GM12878 (cell line): ENCODE data around the gene ZNF710. TPM values are rescaled to one million over a fixed set of nuclear protein-coding genes. Genes with fewer than 3 reads are reported as not detected.

Experiments used
- ATAC-seq: fragments of 200-7000 bp; cut with Tn5 transposase; 3 replicates; pipeline ENCODE4 v1.9.1; 2020; ENCODE audit warnings: mild to moderate bottlenecking, moderate library complexity
- BruUV-seq: library from RNA; stranded (reverse); fragments of 400-500 nt; replicated peaks from 2 replicates; lab custom pipeline; 2021; lab: Mats Ljungman, UMichigan
- CTCF ChIA-PET: fragments of 300-600 bp; sonication (Branson Sonifier 250); formaldehyde crosslinking; extraction: SDS; loops from one replicate; lab custom pipeline; 2021; ENCODE audit warnings: inconsistent platforms; lab: Yijun Ruan, JAX
- POLR2A ChIA-PET: fragments of 350-600 bp; formaldehyde crosslinking; extraction: SDS; loops from one replicate; lab custom pipeline; 2021; ENCODE audit warnings: inconsistent platforms; lab: Charles Lee
- RAD21 ChIA-PET: fragments of 300-600 bp; sonication (Branson Sonifier 250); formaldehyde crosslinking; loops from one replicate; lab custom pipeline; 2023; ENCODE audit warnings: antibody characterized with exemption; ENCODE audit not compliant: unreplicated experiment; lab: Charles Lee
- SMC1A ChIA-PET: fragments of 300-600 bp; sonication (Branson Sonifier 250); formaldehyde crosslinking; loops from one replicate; lab custom pipeline; 2023; ENCODE audit not compliant: unreplicated experiment, uncharacterized antibody; lab: Charles Lee
- DNase-seq: peaks from one replicate; pipeline ENCODE4 v3.0.0-alpha.2; 2011; ENCODE audit warnings: low read depth, low spot score
- FAIRE-seq: peaks from 3 replicates; lab custom pipeline; 2011; peaks lifted over from hg19 to GRCh38; lab: Jason Lieb, UNC
- H2AFZ ChIP-seq: 2 replicates; pipeline ENCODE4 v1.6.0; 2011; ENCODE audit warnings: low read depth, low read length, control low read depth; ENCODE audit not compliant: control insufficient read depth
- H3K27ac ChIP-seq: 2 replicates; pipeline ENCODE4 v1.5.1; 2011; ENCODE audit warnings: control low read depth; ENCODE audit not compliant: control insufficient read depth, insufficient read depth
- H3K27me3 ChIP-seq, 2 experiments: replicated peaks in 1 of 2; 2 replicates each; pipeline versions ENCODE4 v1.6.0 to v1.6.1; 2011; ENCODE audit warnings: low read length in 1 of 2; ENCODE audit not compliant: control insufficient read depth in 2 of 2, insufficient read depth in 2 of 2
- H3K36me3 ChIP-seq, 2 experiments: 2 replicates each; pipeline ENCODE4 v1.5.1; 2011; ENCODE audit warnings: low read length in 1 of 2; ENCODE audit not compliant: control insufficient read depth in 2 of 2, insufficient read depth in 2 of 2
- H3K4me1 ChIP-seq: 2 replicates; pipeline ENCODE4 v1.6.1; 2011; ENCODE audit warnings: mild to moderate bottlenecking, low read length, moderate library complexity, mixed read lengths; ENCODE audit not compliant: control insufficient read depth, insufficient read depth
- H3K4me2 ChIP-seq: 2 replicates; pipeline ENCODE4 v1.6.0; 2011; ENCODE audit warnings: control low read depth; ENCODE audit not compliant: control insufficient read depth, insufficient read depth
- H3K4me3 ChIP-seq: fragments of 200-600 bp; sonication (generic); 2 replicates; pipeline ENCODE4 v1.5.1; 2016
- H3K79me2 ChIP-seq: 2 replicates; pipeline ENCODE4 v1.6.0; 2011; ENCODE audit warnings: low read length; ENCODE audit not compliant: control insufficient read depth, insufficient read depth
- H3K9ac ChIP-seq: 2 replicates; pipeline ENCODE4 v1.8.0; 2011; ENCODE audit warnings: low read length, control low read depth, mixed read lengths; ENCODE audit not compliant: control insufficient read depth, insufficient read depth
- H3K9me3 ChIP-seq: replicated peaks from 3 replicates; pipeline ENCODE4 v1.5.1; 2011; ENCODE audit warnings: mild to moderate bottlenecking, low read length; ENCODE audit not compliant: control insufficient read depth, insufficient read depth
- H4K20me1 ChIP-seq: 2 replicates; pipeline ENCODE4 v1.6.0; 2011; ENCODE audit not compliant: control insufficient read depth, insufficient read depth
- BMI1 ChIP-seq: fragments of 450-650 bp; IDR thresholded peaks from 2 replicates; pipeline ENCODE4 v1.6.1; 2016; ENCODE audit warnings: mild to moderate bottlenecking, moderate library complexity, borderline replicate concordance
- EGR1 ChIP-seq, 2 experiments: IDR thresholded peaks; 1 replicate in 1 of 2; 2 replicates in 1 of 2; pipeline ENCODE4 v1.6.1; 2011 to 2012; ENCODE audit warnings: low read depth in 2 of 2, low read length in 2 of 2, borderline replicate concordance in 1 of 2, mild to moderate bottlenecking in 1 of 2, moderate library complexity in 1 of 2
- FOXK2 ChIP-seq: fragments of 450-650 bp; IDR thresholded peaks from 2 replicates; pipeline ENCODE4 v1.6.1; 2017; ENCODE audit warnings: mild to moderate bottlenecking, moderate library complexity
- FOXM1 ChIP-seq: IDR thresholded peaks from 2 replicates; pipeline ENCODE4 v1.6.1; 2012; ENCODE audit warnings: low read depth, mild to moderate bottlenecking, inconsistent platforms, low read length, moderate library complexity
- IKZF1 ChIP-seq: fragments of 450-650 bp; conservative IDR thresholded peaks from 2 replicates; pipeline ENCODE4 v1.6.1; 2017; ENCODE audit warnings: antibody characterized with exemption, mild to moderate bottlenecking
- IKZF2 ChIP-seq, 2 experiments: fragments of 450-650 bp; IDR thresholded peaks; 2 replicates each; pipeline ENCODE4 v1.6.1; 2017; ENCODE audit warnings: mild to moderate bottlenecking in 2 of 2, moderate library complexity in 2 of 2
- KAT2A ChIP-seq: conservative IDR thresholded peaks from 2 replicates; pipeline ENCODE4 v1.6.1; 2011; ENCODE audit warnings: low read depth, low read length; ENCODE audit not compliant: control insufficient read depth
- MTA2 ChIP-seq: fragments of 450-650 bp; IDR thresholded peaks from 2 replicates; pipeline ENCODE4 v1.6.1; 2016; ENCODE audit warnings: low read depth, mild to moderate bottlenecking, moderate library complexity
- NBN ChIP-seq: fragments of 450-650 bp; IDR thresholded peaks from 2 replicates; pipeline ENCODE4 v1.6.1; 2016
- RB1 ChIP-seq: fragments of 450-650 bp; formaldehyde crosslinking; IDR thresholded peaks from 2 replicates; pipeline ENCODE4 v1.6.1; 2017; ENCODE audit warnings: mild to moderate bottlenecking, borderline replicate concordance
- SMC3 ChIP-seq: IDR thresholded peaks from 2 replicates; pipeline ENCODE4 v1.6.1; 2011; ENCODE audit warnings: low read length, improper control_type of control experiment, borderline replicate concordance
- ZNF274 ChIP-seq: IDR thresholded peaks from one replicate; pipeline ENCODE4 v1.8.0; 2011; ENCODE audit not compliant: insufficient read length, insufficient read depth
- WGBS: methylation state at CpG from one replicate; pipeline ENCODE4 v1.1.6; 2016; ENCODE audit warnings: low lambda C conversion rate; ENCODE audit not compliant: insufficient replicate concordance, insufficient coverage; ENCODE audit errors: missing lambda C conversion rate; 5-methylcytosine and 5-hydroxymethylcytosine counted together
- in situ Hi-C: fragments of 300-500 bp; cut with MboI; formaldehyde crosslinking; loops from 9 replicates; pipeline ENCODE4 v1.14.3; 2018; ENCODE audit warnings: mixed read lengths
- intact Hi-C: fragments of 100-400 bp; cut with micrococcal nuclease; formaldehyde crosslinking; loops from one replicate; pipeline ENCODE4 v1.14.2; 2022; ENCODE audit not compliant: unreplicated experiment
- polyA plus RNA-seq, 11 experiments: library from polyadenylated mRNA; depleted of rRNA in 4 of 11; unstranded in 6 of 11; stranded (reverse) in 5 of 11; fragments of >200 nt; fragmentation: Nextera tagmentation in 4 of 11; fragmentation: Illumina TruSeq in 1 of 11; extraction: Ambion mirVana in 4 of 11; extraction: Trizol in 1 of 11; gene quantifications; 1 replicate in 1 of 11; 2 replicates in 10 of 11; pipeline versions ENCODE4 v1.2.1 to v1.2.3, GENCODE V29; 2011 to 2016; ENCODE audit warnings: inconsistent platforms in 2 of 11, missing spikeins in 2 of 11, low read depth in 1 of 11
- total RNA-seq, 4 experiments: library from RNA; depleted of rRNA in 3 of 4; stranded (reverse); fragments of >200 nt in 3 of 4; fragmentation: Illumina TruSeq in 1 of 4; extraction: Trizol in 1 of 4; gene quantifications; 2 replicates each; pipeline versions ENCODE4 v1.2.1 to v1.2.3, GENCODE V29; 2013 to 2021
- TF ChIP-seq, protein P1 (sequence below): IDR thresholded peaks from 2 replicates; pipeline ENCODE4 v1.6.1; 2012; ENCODE audit warnings: mild to moderate bottlenecking, low read depth, low read length

Gene ZNF710
- total and polyA plus RNA-seq, 10 of the 15 experiments (the other 5 are each of a cell fraction or from before 2014, with no cell fraction given): 1.4 to 43.5 (median 9.8) TPM

DNA sequence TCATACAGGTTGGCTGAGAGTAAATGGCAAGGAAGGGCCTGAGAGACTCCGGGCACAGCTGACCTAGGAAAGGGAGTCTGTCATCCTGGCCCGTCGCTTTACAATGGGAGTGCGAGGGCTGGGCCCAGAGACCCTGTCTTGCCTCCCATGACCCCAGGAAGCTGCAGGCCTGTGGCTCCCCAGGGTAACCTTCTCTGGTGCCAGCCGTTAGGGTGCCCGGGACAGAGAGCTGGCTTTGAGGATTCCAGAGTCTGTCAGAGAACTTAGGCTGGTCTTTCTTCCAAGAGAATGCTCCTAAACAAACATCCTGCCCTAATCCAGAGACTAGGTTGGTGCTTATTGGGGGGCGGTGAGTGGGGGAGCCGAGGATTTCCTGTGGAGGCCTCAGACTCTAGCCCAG lies 18.5 kb downstream of the ZNF710 start:
- POLR2A ChIA-PET: no interaction called here
- Histone ChIP-seq H3K36me3 (no peaks in the 10 kb centered on the region; a peak in 2 of 4 replicates), H3K79me2 (peaks cover 56% of the 10 kb centered on the region), H3K27me3 (no peaks in the 10 kb centered on the region), H3K4me1 (peaks cover 22% of the 10 kb centered on the region), H4K20me1 (no peaks in the 10 kb centered on the region), H3K27ac (0 out of 2 replicates have a peak overlapping the region, but pooled peaks have one; percentile 37), H3K9ac (peak overlapping the region; percentile 17; the same call in 1 of the 2 replicates), H3K9me3 (no peaks in the 10 kb centered on the region), H3K4me2 (peak overlapping the region; percentile 50; the same call in 1 of the 2 replicates), H3K4me3 (0 out of 2 replicates have a peak overlapping the region, but pooled peaks have one; percentile 29), H2AFZ (no peak overlapping the region)
- RAD21 ChIA-PET: no interaction called here
- CTCF ChIA-PET: interaction anchor here (0.5 to 1.6 kb wide), 3 partner anchors 45 to 140 kb away, joined by 3 to 4 read pairs (median 3); no protein-coding TSS in a partner anchor
- no TSS peak for BruUV-seq
- FAIRE-seq (no peak), DNase-seq (no peak), ATAC-seq (no peak)
- intact Hi-C loops: no loop called here
- TF ChIP-seq FOXM1: no peak
- TF ChIP-seq RB1: no peak
- in situ Hi-C loops: no loop called here
- WGBS: 90% methylated on average over 8 of the region's 8 CpGs
- SMC1A ChIA-PET: interaction anchor here (0.7 to 20.0 kb wide), 2 partner anchors 11 to 81 kb away, joined by 3 to 224 read pairs; no protein-coding TSS in a partner anchor

DNA sequence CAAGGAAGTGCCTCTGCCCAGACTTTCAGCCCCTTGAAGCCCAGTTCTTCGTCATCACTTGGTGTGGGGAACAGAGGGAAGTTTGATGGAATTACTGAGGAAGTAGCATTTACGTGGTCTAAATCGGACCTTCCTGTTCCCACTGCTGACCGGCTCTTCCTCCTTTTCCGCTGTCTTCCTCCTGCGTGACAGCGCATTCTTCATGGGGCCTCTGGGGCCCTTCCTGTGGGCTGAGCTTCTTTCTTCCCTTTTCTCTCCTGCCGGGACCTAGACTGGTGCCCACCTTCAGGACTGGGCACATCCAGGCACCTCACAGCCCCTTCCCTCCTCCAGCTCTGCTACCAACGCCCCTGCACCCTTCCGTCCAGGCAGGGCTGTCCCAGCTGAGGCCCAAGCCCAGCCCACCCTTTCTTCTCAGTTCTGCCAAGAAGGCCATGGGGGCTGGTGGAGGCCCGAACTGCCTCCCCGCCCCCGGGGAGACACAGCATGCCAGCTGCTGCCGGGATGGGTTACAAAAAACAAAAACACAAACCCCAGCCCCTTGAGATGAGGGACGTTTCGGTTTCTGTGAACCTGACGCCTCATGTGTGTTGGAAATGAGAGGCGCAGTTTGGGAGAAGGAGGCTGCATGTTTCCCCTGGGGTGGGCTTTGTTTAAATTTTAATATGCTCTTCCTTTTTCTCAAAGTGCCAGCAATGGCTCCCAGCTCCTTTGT lies 19.1 kb downstream of the ZNF710 start:
- no peaks in the 10 kb centered on the region; a peak in 2 of 4 replicates for H3K36me3 ChIP-seq
- peaks cover 55% of the 10 kb centered on the region for H3K79me2 ChIP-seq
- DNase-seq: no peak
- RAD21 ChIA-PET: no interaction called here
- no peak; the same call in 2 of the 3 replicates for ATAC-seq
- H4K20me1 ChIP-seq: no peaks in the 10 kb centered on the region
- CTCF ChIA-PET: interaction anchor here (1.2 to 1.6 kb wide), 3 partner anchors 46 to 122 kb away, joined by 3 to 4 read pairs (median 3); no protein-coding TSS in a partner anchor
- intact Hi-C loops: no loop called here
- FAIRE-seq: no peak
- no peaks in the 10 kb centered on the region for H3K27me3 ChIP-seq
- SMC1A ChIA-PET: interaction anchor here (1.5 to 20.0 kb wide), 2 partner anchors 10 to 42 kb away, joined by 4 to 224 read pairs; no protein-coding TSS in a partner anchor
- peak overlapping the region; percentile 17; the same call in 1 of the 2 replicates for H3K9ac ChIP-seq
- no peak overlapping the region for H2AFZ ChIP-seq
- BruUV-seq: no TSS peak
- peaks cover 22% of the 10 kb centered on the region for H3K4me1 ChIP-seq
- H3K27ac ChIP-seq: peak overlapping the region; percentile 37; the same call in 1 of the 2 replicates
- no peaks in the 10 kb centered on the region for H3K9me3 ChIP-seq
- POLR2A ChIA-PET: interaction anchor here (0.5 kb wide), 1 partner anchor 906 kb away, joined by 7 read pairs; no protein-coding TSS in a partner anchor
- H3K4me3 ChIP-seq: 0 out of 2 replicates have a peak overlapping the region, but pooled peaks have one; percentile 29
- peak overlapping the region; percentile 50 for H3K4me2 ChIP-seq
- in situ Hi-C loops: no loop called here
- WGBS: 58% methylated on average over 18 of the region's 18 CpGs
- no peak for TF ChIP-seq SMC3
- TF ChIP-seq IKZF2 (IDR thresholded peaks at IDR 0.05): no peak
- no peak for TF ChIP-seq IKZF1
- no peak for TF ChIP-seq MTA2
- TF ChIP-seq EGR1 (IDR thresholded peaks at IDR 0.05; ENCODE audit: borderline replicate concordance in 1 of 2, low read depth in 2 of 2, low read length in 2 of 2): no peak
- no peak for TF ChIP-seq NBN
- TF ChIP-seq, protein P1, sequence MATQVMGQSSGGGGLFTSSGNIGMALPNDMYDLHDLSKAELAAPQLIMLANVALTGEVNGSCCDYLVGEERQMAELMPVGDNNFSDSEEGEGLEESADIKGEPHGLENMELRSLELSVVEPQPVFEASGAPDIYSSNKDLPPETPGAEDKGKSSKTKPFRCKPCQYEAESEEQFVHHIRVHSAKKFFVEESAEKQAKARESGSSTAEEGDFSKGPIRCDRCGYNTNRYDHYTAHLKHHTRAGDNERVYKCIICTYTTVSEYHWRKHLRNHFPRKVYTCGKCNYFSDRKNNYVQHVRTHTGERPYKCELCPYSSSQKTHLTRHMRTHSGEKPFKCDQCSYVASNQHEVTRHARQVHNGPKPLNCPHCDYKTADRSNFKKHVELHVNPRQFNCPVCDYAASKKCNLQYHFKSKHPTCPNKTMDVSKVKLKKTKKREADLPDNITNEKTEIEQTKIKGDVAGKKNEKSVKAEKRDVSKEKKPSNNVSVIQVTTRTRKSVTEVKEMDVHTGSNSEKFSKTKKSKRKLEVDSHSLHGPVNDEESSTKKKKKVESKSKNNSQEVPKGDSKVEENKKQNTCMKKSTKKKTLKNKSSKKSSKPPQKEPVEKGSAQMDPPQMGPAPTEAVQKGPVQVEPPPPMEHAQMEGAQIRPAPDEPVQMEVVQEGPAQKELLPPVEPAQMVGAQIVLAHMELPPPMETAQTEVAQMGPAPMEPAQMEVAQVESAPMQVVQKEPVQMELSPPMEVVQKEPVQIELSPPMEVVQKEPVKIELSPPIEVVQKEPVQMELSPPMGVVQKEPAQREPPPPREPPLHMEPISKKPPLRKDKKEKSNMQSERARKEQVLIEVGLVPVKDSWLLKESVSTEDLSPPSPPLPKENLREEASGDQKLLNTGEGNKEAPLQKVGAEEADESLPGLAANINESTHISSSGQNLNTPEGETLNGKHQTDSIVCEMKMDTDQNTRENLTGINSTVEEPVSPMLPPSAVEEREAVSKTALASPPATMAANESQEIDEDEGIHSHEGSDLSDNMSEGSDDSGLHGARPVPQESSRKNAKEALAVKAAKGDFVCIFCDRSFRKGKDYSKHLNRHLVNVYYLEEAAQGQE: no peak
- TF ChIP-seq FOXK2: no peak
- TF ChIP-seq KAT2A: no peak
- TF ChIP-seq BMI1: no peak
- no peak for TF ChIP-seq ZNF274
